Measurements from ENCODE around the gene TESK1. TPM values are rescaled to one million over a fixed set of nuclear protein-coding genes. Genes with fewer than 3 reads are reported as not detected.

The TESK1 gene
- total and polyA plus RNA-seq, 5 donors from 2014 or later, result 3.9 to 24.5 (median 4.6) TPM

DNA sequence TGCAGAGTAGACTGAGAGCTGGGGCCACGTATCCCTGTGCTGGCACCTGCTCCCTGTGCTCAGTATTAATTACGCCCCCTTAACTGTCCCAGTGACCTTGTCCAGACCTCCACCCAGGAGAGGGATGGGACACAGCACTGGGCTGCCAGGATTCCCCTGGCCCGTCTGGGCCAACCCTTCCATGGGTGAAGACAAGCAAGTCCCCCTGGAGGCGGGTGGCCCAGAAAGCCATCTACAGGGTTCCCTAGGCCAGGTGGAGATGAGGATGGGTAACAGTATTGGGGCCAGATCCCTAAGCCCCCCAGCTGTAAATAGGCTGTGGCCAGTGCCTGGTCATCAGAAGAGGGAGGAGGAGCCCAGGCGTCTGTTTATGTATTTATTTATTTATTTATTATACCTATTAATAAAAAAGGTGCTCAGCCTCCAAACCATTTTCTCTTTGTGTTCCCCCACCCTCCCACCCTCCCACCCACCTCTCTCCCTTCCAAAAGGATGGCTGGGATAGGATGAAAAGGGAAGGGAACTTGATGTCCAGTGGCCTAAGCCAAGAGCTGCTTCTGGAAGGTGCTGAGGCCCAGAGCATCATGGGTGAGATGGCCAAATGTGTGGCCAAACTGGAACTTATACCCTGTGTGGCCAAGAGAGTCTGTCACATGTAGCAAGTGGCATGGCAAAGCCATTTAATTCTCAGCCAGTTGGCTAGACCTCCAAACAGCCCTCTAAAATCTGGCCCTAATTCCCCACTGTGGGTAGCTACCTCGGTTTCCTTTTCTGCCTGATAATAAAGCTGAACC is 43.4 kb upstream of the TESK1 start:
- no peak for DNase-seq
- H3K9me3 ChIP-seq (ENCODE audit: control insufficient read depth in 2 of 2, low read length in 2 of 2), result no peaks in the 10 kb centered on the region
- H3K9me3 Mint-ChIP-seq, result no peaks in the 10 kb centered on the region
- H3K4me1 ChIP-seq (ENCODE audit: control insufficient read depth, insufficient read depth, low read length, poor library complexity, severe bottlenecking), result no peaks in the 10 kb centered on the region
- H3K27ac Mint-ChIP-seq, result no peak overlapping the region
- no peaks in the 10 kb centered on the region for H3K36me3 ChIP-seq (ENCODE audit: control insufficient read depth, insufficient read depth, low read length)
- no peaks in the 10 kb centered on the region for H3K27me3 ChIP-seq (ENCODE audit: control insufficient read depth, insufficient read depth, low read length)
- no peak overlapping the region for H3K27ac ChIP-seq (ENCODE audit: insufficient read depth, low read length, poor library complexity, severe bottlenecking)
- no peak overlapping the region for H3K4me3 ChIP-seq (ENCODE audit: low read depth, low read length)
- peaks cover 0 to 5% (median 1%) of the 10 kb centered on the region in 4 donors for H3K4me1 Mint-ChIP-seq
- no peak for ATAC-seq (ENCODE audit: low read depth in 2 of 2)
- no peak overlapping the region for H3K4me3 Mint-ChIP-seq
- peaks cover 13% of the 10 kb centered on the region for H3K36me3 Mint-ChIP-seq
- H3K27me3 Mint-ChIP-seq, result no peaks in the 10 kb centered on the region

GRCh38 chr9:35562895-35563780 is 41.9 kb upstream of the TESK1 start:
- Mint-ChIP-seq H3K4me1 (peaks cover 0 to 2% (median 0%) of the 10 kb centered on the region in 4 donors), H3K36me3 (peaks cover 13% of the 10 kb centered on the region), H3K27ac (no peak overlapping the region), H3K27me3 (no peaks in the 10 kb centered on the region), H3K9me3 (no peaks in the 10 kb centered on the region), H3K4me3 (no peak overlapping the region)
- no peaks in the 10 kb centered on the region for H3K4me1 ChIP-seq (ENCODE audit: control insufficient read depth, insufficient read depth, low read length, poor library complexity, severe bottlenecking)
- H3K4me3 ChIP-seq (ENCODE audit: low read depth, low read length), result no peak overlapping the region
- H3K9me3 ChIP-seq (ENCODE audit: control insufficient read depth in 2 of 2, low read length in 2 of 2), result no peaks in the 10 kb centered on the region
- H3K27me3 ChIP-seq (ENCODE audit: control insufficient read depth, insufficient read depth, low read length), result no peaks in the 10 kb centered on the region
- no peaks in the 10 kb centered on the region for H3K36me3 ChIP-seq (ENCODE audit: control insufficient read depth, insufficient read depth, low read length)
- no peak for ATAC-seq (ENCODE audit: low read depth in 2 of 2)
- no peak overlapping the region for H3K27ac ChIP-seq (ENCODE audit: insufficient read depth, low read length, poor library complexity, severe bottlenecking)
- no peak for DNase-seq

- Mint-ChIP-seq H3K9me3 (no peaks in the 10 kb centered on the region), H3K4me3 (peak overlapping the region in 1 of 4 donors; percentile 24)
Measured at GRCh38 chr9:35563791-35564197, 41.3 kb upstream of the TESK1 start.

GRCh38 chr9:35564658-35565061 is 40.4 kb upstream of the TESK1 start:
- no peak overlapping the region for H3K4me3 Mint-ChIP-seq
- peaks cover 13% of the 10 kb centered on the region for H3K36me3 Mint-ChIP-seq
- no peaks in the 10 kb centered on the region for H3K9me3 Mint-ChIP-seq
- H3K27me3 ChIP-seq (ENCODE audit: control insufficient read depth, insufficient read depth, low read length), result no peaks in the 10 kb centered on the region
- peaks cover 0 to 5% (median under 1%) of the 10 kb centered on the region in 4 donors for H3K4me1 Mint-ChIP-seq
- no peaks in the 10 kb centered on the region for H3K4me1 ChIP-seq (ENCODE audit: control insufficient read depth, insufficient read depth, low read length, poor library complexity, severe bottlenecking)
- no peak overlapping the region for H3K27ac ChIP-seq (ENCODE audit: insufficient read depth, low read length, poor library complexity, severe bottlenecking)
- H3K27me3 Mint-ChIP-seq, result no peaks in the 10 kb centered on the region
- no peak for ATAC-seq (ENCODE audit: low read depth in 2 of 2)
- H3K9me3 ChIP-seq (ENCODE audit: control insufficient read depth in 2 of 2, low read length in 2 of 2), result no peaks in the 10 kb centered on the region
- DNase-seq, result no peak
- no peak overlapping the region for H3K27ac Mint-ChIP-seq
- H3K4me3 ChIP-seq (ENCODE audit: low read depth, low read length), result no peak overlapping the region
- H3K36me3 ChIP-seq (ENCODE audit: control insufficient read depth, insufficient read depth, low read length), result no peaks in the 10 kb centered on the region

More at GRCh38 chr9:35563791-35564197, 41.3 kb upstream of the TESK1 start:
- Mint-ChIP-seq H3K36me3 (peaks cover 13% of the 10 kb centered on the region), H3K27me3 (no peaks in the 10 kb centered on the region), H3K4me1 (peaks cover 0 to under 1% (median 0%) of the 10 kb centered on the region in 4 donors), H3K27ac (no peak overlapping the region)
- no peaks in the 10 kb centered on the region for H3K36me3 ChIP-seq (ENCODE audit: control insufficient read depth, insufficient read depth, low read length)
- ATAC-seq (ENCODE audit: low read depth in 2 of 2) (no peak), DNase-seq (no peak)
- H3K27ac ChIP-seq (ENCODE audit: insufficient read depth, low read length, poor library complexity, severe bottlenecking), result no peak overlapping the region
- H3K4me1 ChIP-seq (ENCODE audit: control insufficient read depth, insufficient read depth, low read length, poor library complexity, severe bottlenecking), result no peaks in the 10 kb centered on the region
- H3K4me3 ChIP-seq (ENCODE audit: low read depth, low read length), result no peak overlapping the region
- no peaks in the 10 kb centered on the region for H3K9me3 ChIP-seq (ENCODE audit: control insufficient read depth in 2 of 2, low read length in 2 of 2)
- H3K27me3 ChIP-seq (ENCODE audit: control insufficient read depth, insufficient read depth, low read length), result no peaks in the 10 kb centered on the region

DNA sequence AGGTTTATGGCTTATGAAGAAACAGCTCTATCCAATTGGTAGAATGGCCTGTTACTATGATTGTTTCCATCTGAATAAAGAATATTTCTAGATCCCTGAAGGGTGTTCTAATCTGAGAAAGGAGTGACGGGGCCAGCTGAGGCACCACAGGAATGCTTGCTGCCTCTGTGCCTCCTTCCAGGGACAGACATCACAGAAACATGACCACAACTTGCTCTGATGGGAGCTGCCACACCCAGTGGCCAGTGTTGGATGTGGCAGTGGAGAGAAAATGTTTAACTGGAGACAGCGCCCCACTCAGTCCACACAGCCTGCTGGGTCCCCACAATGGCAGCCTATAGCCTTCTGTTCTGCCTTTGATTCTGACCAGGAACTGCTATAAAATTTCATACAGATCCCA is 38.6 kb upstream of the TESK1 start:
- ATAC-seq (ENCODE audit: low read depth in 2 of 2), result no peak
- no peaks in the 10 kb centered on the region for H3K27me3 ChIP-seq (ENCODE audit: control insufficient read depth, insufficient read depth, low read length)
- no peak overlapping the region for H3K4me3 ChIP-seq (ENCODE audit: low read depth, low read length)
- Mint-ChIP-seq H3K27ac (peak overlapping the region in 1 of 3 donors; percentile 58), H3K36me3 (peaks cover 13% of the 10 kb centered on the region), H3K9me3 (no peaks in the 10 kb centered on the region), H3K4me3 (no peak overlapping the region), H3K27me3 (no peaks in the 10 kb centered on the region), H3K4me1 (peaks cover 6 to 13% (median 7%) of the 10 kb centered on the region in 4 donors)
- no peak for DNase-seq
- no peaks in the 10 kb centered on the region for H3K4me1 ChIP-seq (ENCODE audit: control insufficient read depth, insufficient read depth, low read length, poor library complexity, severe bottlenecking)
- H3K27ac ChIP-seq (ENCODE audit: insufficient read depth, low read length, poor library complexity, severe bottlenecking), result no peak overlapping the region
- H3K9me3 ChIP-seq (ENCODE audit: control insufficient read depth in 2 of 2, low read length in 2 of 2), result no peaks in the 10 kb centered on the region
- H3K36me3 ChIP-seq (ENCODE audit: control insufficient read depth, insufficient read depth, low read length), result no peaks in the 10 kb centered on the region

DNA sequence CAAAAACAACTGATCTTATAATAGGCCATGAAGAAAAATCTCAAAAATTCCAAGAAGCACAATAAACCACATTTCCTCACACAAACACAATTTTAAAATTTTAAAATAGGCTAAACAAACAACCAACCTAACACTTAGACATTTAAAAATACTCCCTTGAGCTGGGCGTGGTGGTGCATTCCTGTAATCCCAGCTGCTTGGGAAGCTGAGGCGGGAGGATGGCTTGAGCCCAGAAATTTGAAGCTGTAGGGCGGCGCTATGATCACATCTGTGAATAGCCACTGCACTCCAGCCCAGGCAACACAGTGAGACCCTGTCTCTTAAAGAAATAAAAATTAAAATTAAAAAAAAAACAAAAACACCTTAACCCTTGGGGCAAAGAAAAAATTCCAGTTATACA is 36.9 kb upstream of the TESK1 start:
- Histone ChIP-seq H3K4me3 (ENCODE audit: low read depth, low read length) (no peak overlapping the region), H3K27ac (ENCODE audit: insufficient read depth, low read length, poor library complexity, severe bottlenecking) (no peak overlapping the region), H3K36me3 (ENCODE audit: control insufficient read depth, insufficient read depth, low read length) (no peaks in the 10 kb centered on the region), H3K27me3 (ENCODE audit: control insufficient read depth, insufficient read depth, low read length) (no peaks in the 10 kb centered on the region), H3K9me3 (ENCODE audit: control insufficient read depth in 2 of 2, low read length in 2 of 2) (no peaks in the 10 kb centered on the region), H3K4me1 (ENCODE audit: control insufficient read depth, insufficient read depth, low read length, poor library complexity, severe bottlenecking) (no peaks in the 10 kb centered on the region)
- DNase-seq (no peak), ATAC-seq (ENCODE audit: low read depth in 2 of 2) (no peak)
- no peaks in the 10 kb centered on the region for H3K9me3 Mint-ChIP-seq
- no peaks in the 10 kb centered on the region for H3K27me3 Mint-ChIP-seq
- peaks cover 6 to 13% (median 7%) of the 10 kb centered on the region in 4 donors for H3K4me1 Mint-ChIP-seq
- peaks cover 13% of the 10 kb centered on the region for H3K36me3 Mint-ChIP-seq
- no peak overlapping the region for H3K27ac Mint-ChIP-seq
- H3K4me3 Mint-ChIP-seq, result no peak overlapping the region

- H3K27ac Mint-ChIP-seq, result no peak overlapping the region
- no peaks in the 10 kb centered on the region for H3K27me3 Mint-ChIP-seq
- no peaks in the 10 kb centered on the region for H3K27me3 ChIP-seq (ENCODE audit: control insufficient read depth, insufficient read depth, low read length)
Measured at GRCh38 chr9:35569206-35569605, 35.9 kb upstream of the TESK1 start.

More at GRCh38 chr9:35569206-35569605, 35.9 kb upstream of the TESK1 start:
- Histone ChIP-seq H3K27ac (ENCODE audit: insufficient read depth, low read length, poor library complexity, severe bottlenecking) (no peak overlapping the region), H3K36me3 (ENCODE audit: control insufficient read depth, insufficient read depth, low read length) (no peaks in the 10 kb centered on the region), H3K9me3 (ENCODE audit: control insufficient read depth in 2 of 2, low read length in 2 of 2) (no peaks in the 10 kb centered on the region), H3K4me3 (ENCODE audit: low read depth, low read length) (no peak overlapping the region), H3K4me1 (ENCODE audit: control insufficient read depth, insufficient read depth, low read length, poor library complexity, severe bottlenecking) (no peaks in the 10 kb centered on the region)
- H3K4me1 Mint-ChIP-seq, result peaks cover 6 to 13% (median 7%) of the 10 kb centered on the region in 4 donors
- H3K4me3 Mint-ChIP-seq, result no peak overlapping the region
- no peaks in the 10 kb centered on the region for H3K9me3 Mint-ChIP-seq
- DNase-seq (no peak), ATAC-seq (ENCODE audit: low read depth in 2 of 2) (no peak)
- H3K36me3 Mint-ChIP-seq, result peaks cover 6% of the 10 kb centered on the region
